C4-2B (cell line): Measurements from ENCODE around the gene DNAJB12.

ENCODE experiments used
- CTCF ChIP-seq: fragments of 450-650 bp; conservative IDR thresholded peaks from 2 replicates; pipeline ENCODE4 v1.5.1; 2017; ENCODE audit warnings: mild to moderate bottlenecking
- ZFX ChIP-seq: fragments of 450-650 bp; IDR thresholded peaks from 2 replicates; pipeline ENCODE4 v1.6.1; 2017

- TF ChIP-seq CTCF = no peak
- no peak for TF ChIP-seq ZFX
Measured at GRCh38 chr10:72295330-72295910, 59.3 kb downstream of the DNAJB12 start.
